ENCODE measurements around the gene HS1BP3. TPM values are rescaled to one million over a fixed set of nuclear protein-coding genes. Genes with fewer than 3 reads are reported as not detected.

The HS1BP3 gene
- total RNA-seq, 4 donors from 2014 or later: 30.8 to 42.7 (median 41.7) TPM

- Histone ChIP-seq H3K9me3 (no peaks in the 10 kb centered on the region), H3K36me3 (peaks cover 19 to 25% of the 10 kb centered on the region in 2 donors), H3K4me3 (replicated peaks in 1 of 3) (no peak overlapping the region), H3K27ac (peak overlapping the region; percentile 95 to 100 (median 99)), H3K4me1 (peaks cover 44 to 59% of the 10 kb centered on the region in 2 donors), H3K27me3 (no peaks in the 10 kb centered on the region)
- no peak for TF ChIP-seq POLR2A (IDR thresholded peaks at IDR 0.05)
- TF ChIP-seq CTCF (IDR thresholded peaks at IDR 0.05): no peak
- intact Hi-C loops (cut with DNase I): no loop called here
- 47 to 56% methylated on average over 7 to 8 of the region's 13 CpGs for WGBS, 2 donors
- DNase-seq: peak; percentile 73
These were observed 31.3 kb downstream of the HS1BP3 start for GRCh38 chr2:20619624-20620024.

GRCh38 chr2:20618886-20619521, 31.9 kb downstream of the HS1BP3 start:
- Histone ChIP-seq H3K9me3 (no peaks in the 10 kb centered on the region), H3K4me3 (replicated peaks in 1 of 3) (no peak overlapping the region), H3K36me3 (peaks cover 19% of the 10 kb centered on the region in 2 donors), H3K27ac (peak overlapping the region; percentile 95 to 100 (median 99)), H3K4me1 (peaks cover 50 to 65% of the 10 kb centered on the region in 2 donors), H3K27me3 (no peaks in the 10 kb centered on the region)
- WGBS, 2 donors: 27 to 56% methylated on average over 5 to 8 of the region's 15 CpGs
- intact Hi-C loops (cut with DNase I): no loop called here
- TF ChIP-seq POLR2A (IDR thresholded peaks at IDR 0.05): no peak
- DNase-seq: peak; percentile 39 to 51

GRCh38 chr2:20618468-20618885, 32.4 kb downstream of the HS1BP3 start:
- peak in 1 of 2 donors; percentile 30 for DNase-seq
- intact Hi-C loops (cut with DNase I): no loop called here
- Histone ChIP-seq H3K4me3 (replicated peaks in 1 of 3) (no peak overlapping the region), H3K4me1 (peaks cover 53 to 71% of the 10 kb centered on the region in 2 donors), H3K9me3 (no peaks in the 10 kb centered on the region), H3K36me3 (peaks cover 14% of the 10 kb centered on the region in 2 donors), H3K27me3 (no peaks in the 10 kb centered on the region), H3K27ac (peak overlapping the region; percentile 95 to 100 (median 99))
- no peak for TF ChIP-seq POLR2A (IDR thresholded peaks at IDR 0.05)
- no peak for TF ChIP-seq CTCF (IDR thresholded peaks at IDR 0.05)
- 50 to 71% methylated on average over 6 to 10 of the region's 10 CpGs for WGBS, 2 donors

GRCh38 chr2:20617892-20618467, 32.9 kb downstream of the HS1BP3 start:
- no peaks in the 10 kb centered on the region for H3K27me3 ChIP-seq
- H3K4me1 ChIP-seq: peaks cover 53 to 75% of the 10 kb centered on the region in 2 donors
- peak; percentile 98 to 99 for DNase-seq
- H3K27ac ChIP-seq: peak overlapping the region; percentile 95 to 100 (median 99)
- no peak overlapping the region for H3K4me3 ChIP-seq (replicated peaks in 1 of 3)
- peaks cover 9% of the 10 kb centered on the region in 2 donors for H3K36me3 ChIP-seq
- WGBS, 2 donors: 26 to 37% methylated on average over 11 to 14 of the region's 14 CpGs
- intact Hi-C loops (cut with DNase I): no loop called here
- TF ChIP-seq CTCF (IDR thresholded peaks at IDR 0.05) (peak; percentile 30 to 83 (median 59)), POLR2A (IDR thresholded peaks at IDR 0.05) (peak; percentile 19 to 70)
- H3K9me3 ChIP-seq: no peaks in the 10 kb centered on the region

- H3K27me3 ChIP-seq: no peaks in the 10 kb centered on the region
- H3K4me1 ChIP-seq: peaks cover 53 to 84% of the 10 kb centered on the region in 2 donors
- peak; percentile 81 for DNase-seq
- TF ChIP-seq CTCF (IDR thresholded peaks at IDR 0.05) (no peak), POLR2A (IDR thresholded peaks at IDR 0.05) (peak in 1 of 2 donors; percentile 16)
- peak overlapping the region; percentile 95 to 100 (median 99) for H3K27ac ChIP-seq
- H3K36me3 ChIP-seq: peaks cover 5% of the 10 kb centered on the region in 2 donors
- intact Hi-C loops (cut with DNase I): no loop called here
- no peak overlapping the region for H3K4me3 ChIP-seq (replicated peaks in 1 of 3)
- H3K9me3 ChIP-seq: no peaks in the 10 kb centered on the region
- 17 to 24% methylated on average over 6 to 10 of the region's 10 CpGs for WGBS, 2 donors
These were observed 33.8 kb downstream of the HS1BP3 start for GRCh38 chr2:20617081-20617575.

All from thyroid gland (tissue), 4 donors.